ENCODE measurements around the gene SYT8.

- TF ChIP-seq CTCF (IDR thresholded peaks at IDR 0.05; ENCODE audit: borderline replicate concordance, extremely low read depth, low read length, poor library complexity, severe bottlenecking) (no peak), EZH2 (IDR thresholded peaks at IDR 0.05; ENCODE audit: borderline replicate concordance, low read depth, low read length, severe bottlenecking) (no peak)
These were observed 29.3 kb upstream of the SYT8 start for GRCh38 chr11:1805525-1805924.
